Measurements from ENCODE around the gene CDH23.

Gene CDH23

GRCh38 chr10:71773221-71773971, 376.7 kb downstream of the CDH23 start, which contains the start of gene VSIR:
Gene VSIR, minus strand, starts transcription at chr10:71773520. Its CDS starts 81 bp downstream, at chr10:71773439.
- peak within 1 kb of the TSS; percentile 51 for H3K4me3 ChIP-seq (ENCODE audit: low read depth, low read length)

GRCh38 chr10:71774916-71775702, 378.4 kb downstream of the CDH23 start:
- DNase-seq (ENCODE audit: low read depth), result no peak
- no peak overlapping the region for H3K4me3 ChIP-seq (ENCODE audit: low read depth, low read length)

More at GRCh38 chr10:71773221-71773971, 376.7 kb downstream of the CDH23 start, which contains the start of gene VSIR:
- DNase-seq (ENCODE audit: low read depth), result no peak

GRCh38 chr10:71776481-71776925, 379.8 kb downstream of the CDH23 start:
- no peak for DNase-seq (ENCODE audit: low read depth)

GRCh38 chr10:71777213-71777985, 380.7 kb downstream of the CDH23 start:
- DNase-seq (ENCODE audit: low read depth), result no peak
- H3K4me3 ChIP-seq (ENCODE audit: low read depth, low read length), result no peak overlapping the region

More at GRCh38 chr10:71776481-71776925, 379.8 kb downstream of the CDH23 start:
- H3K4me3 ChIP-seq (ENCODE audit: low read depth, low read length), result no peak overlapping the region

GRCh38 chr10:71778071-71778825, 381.5 kb downstream of the CDH23 start:
- no peak for DNase-seq (ENCODE audit: low read depth)
- H3K4me3 ChIP-seq (ENCODE audit: low read depth, low read length), result no peak overlapping the region

- H3K4me3 ChIP-seq (ENCODE audit: low read depth, low read length), result no peak overlapping the region
- no peak for DNase-seq (ENCODE audit: low read depth)
Measured at GRCh38 chr10:71779641-71780040, 382.9 kb downstream of the CDH23 start.

GRCh38 chr10:71780156-71780555, 383.4 kb downstream of the CDH23 start:
- DNase-seq (ENCODE audit: low read depth), result no peak
- H3K4me3 ChIP-seq (ENCODE audit: low read depth, low read length), result no peak overlapping the region

GRCh38 chr10:71780719-71781118, 384.0 kb downstream of the CDH23 start:
- DNase-seq (ENCODE audit: low read depth), result no peak

GRCh38 chr10:71782221-71782916, 385.6 kb downstream of the CDH23 start:
- DNase-seq (ENCODE audit: low read depth), result no peak
- no peak overlapping the region for H3K4me3 ChIP-seq (ENCODE audit: low read depth, low read length)

More at GRCh38 chr10:71780719-71781118, 384.0 kb downstream of the CDH23 start:
- no peak overlapping the region for H3K4me3 ChIP-seq (ENCODE audit: low read depth, low read length)

GRCh38 chr10:71782917-71783490, 386.3 kb downstream of the CDH23 start:
- no peak overlapping the region for H3K4me3 ChIP-seq (ENCODE audit: low read depth, low read length)
- no peak for DNase-seq (ENCODE audit: low read depth)

- H3K4me3 ChIP-seq (ENCODE audit: low read depth, low read length), result no peak overlapping the region
- DNase-seq (ENCODE audit: low read depth), result no peak
Measured at GRCh38 chr10:71783917-71784678, 387.4 kb downstream of the CDH23 start.

- H3K4me3 ChIP-seq (ENCODE audit: low read depth, low read length), result no peak overlapping the region
- no peak for DNase-seq (ENCODE audit: low read depth)
Measured at GRCh38 chr10:71784679-71785272, 388.1 kb downstream of the CDH23 start.

GRCh38 chr10:71788954-71789353, 392.2 kb downstream of the CDH23 start:
- DNase-seq (ENCODE audit: low read depth), result no peak

GRCh38 chr10:71789871-71790270, 393.2 kb downstream of the CDH23 start:
- no peak for DNase-seq (ENCODE audit: low read depth)
- H3K4me3 ChIP-seq (ENCODE audit: low read depth, low read length), result no peak overlapping the region

More at GRCh38 chr10:71788954-71789353, 392.2 kb downstream of the CDH23 start:
- no peak overlapping the region for H3K4me3 ChIP-seq (ENCODE audit: low read depth, low read length)

- no peak overlapping the region for H3K4me3 ChIP-seq (ENCODE audit: low read depth, low read length)
- DNase-seq (ENCODE audit: low read depth), result no peak
Measured at GRCh38 chr10:71790749-71791440, 394.2 kb downstream of the CDH23 start.

- no peak overlapping the region for H3K4me3 ChIP-seq (ENCODE audit: low read depth, low read length)
- no peak for DNase-seq (ENCODE audit: low read depth)
Measured at GRCh38 chr10:71795248-71795647, 398.5 kb downstream of the CDH23 start.

All from skeletal muscle cell (primary cell).